ENCODE results near the gene STOML1. TPM values are rescaled to one million over a fixed set of nuclear protein-coding genes. Genes with fewer than 3 reads are reported as not detected.

The STOML1 gene
- 14.6 and 26.8 TPM in 2 replicates for total RNA-seq (2014; rRNA removed; shearing (Covaris generic))

GRCh38 chr15:73991726-73992593 lies at the start of gene STOML1:
STOML1 (minus strand) TSS chr15:73992295; CDS start chr15:73992223, 72 bp downstream.
- peak; percentile 80 for DNase-seq (ENCODE audit: low spot score)

GRCh38 chr15:74041311-74041756 lies 49.2 kb upstream of the STOML1 start:
- DNase-seq (ENCODE audit: low spot score) = no peak

GRCh38 chr15:74040109-74040850 lies 48.2 kb upstream of the STOML1 start:
- peak; percentile 96 for DNase-seq (ENCODE audit: low spot score)

GRCh38 chr15:74039656-74040010 lies 47.5 kb upstream of the STOML1 start:
- no peak for DNase-seq (ENCODE audit: low spot score)

- DNase-seq (ENCODE audit: low spot score) = peak; percentile 58
These were observed 46.9 kb upstream of the STOML1 start for GRCh38 chr15:74038707-74039655.

GRCh38 chr15:74037171-74038117 lies 45.3 kb upstream of the STOML1 start:
- no peak for DNase-seq (ENCODE audit: low spot score)

GRCh38 chr15:74036271-74037170 lies 44.4 kb upstream of the STOML1 start:
- DNase-seq (ENCODE audit: low spot score) = peak; percentile 67

- no peak for DNase-seq (ENCODE audit: low spot score)
These were observed 43.3 kb upstream of the STOML1 start for GRCh38 chr15:74035121-74036017.

- DNase-seq (ENCODE audit: low spot score) = no peak
These were observed 42.2 kb upstream of the STOML1 start for GRCh38 chr15:74034206-74034755.

- no peak for DNase-seq (ENCODE audit: low spot score)
These were observed 40.8 kb upstream of the STOML1 start for GRCh38 chr15:74032606-74033561.

GRCh38 chr15:74032046-74032445 lies 40.0 kb upstream of the STOML1 start:
- DNase-seq (ENCODE audit: low spot score) = no peak

GRCh38 chr15:74028646-74029045 lies 36.6 kb upstream of the STOML1 start:
- no peak for DNase-seq (ENCODE audit: low spot score)

- DNase-seq (ENCODE audit: low spot score) = no peak
These were observed 35.6 kb upstream of the STOML1 start for GRCh38 chr15:74027688-74028087.

- DNase-seq (ENCODE audit: low spot score) = no peak
These were observed 33.3 kb upstream of the STOML1 start for GRCh38 chr15:74025436-74025835.

- no peak for DNase-seq (ENCODE audit: low spot score)
These were observed 32.6 kb upstream of the STOML1 start for GRCh38 chr15:74024687-74025086.

- DNase-seq (ENCODE audit: low spot score) = no peak
These were observed 30.8 kb upstream of the STOML1 start for GRCh38 chr15:74022706-74023470.

All from A172 (cell line).